Testis (tissue), 2 donors: ENCODE measurements around the gene TMEM151B.

Experiments
- CTCF ChIP-seq, 3 experiments: fragments of 450-650 bp in 2 of 3; fragments of 200-600 bp in 1 of 3; sonication (generic) in 1 of 3; IDR thresholded peaks; one replicate each; pipeline ENCODE4 v1.5.1; 2016 to 2019; ENCODE audit warnings: antibody characterized with exemption in 3 of 3, mild to moderate bottlenecking in 2 of 3, moderate library complexity in 1 of 3
- POLR2A ChIP-seq: fragments of 450-650 bp; IDR thresholded peaks from one replicate; pipeline ENCODE4 v1.6.1; 2017; ENCODE audit warnings: antibody characterized with exemption, mild to moderate bottlenecking, moderate library complexity

GRCh38 chr6:44265722-44266233 is 4.5 kb upstream of the TMEM151B start:
- TF ChIP-seq CTCF (IDR thresholded peaks at IDR 0.05) (no peak), POLR2A (no peak)
